Choroid plexus epithelial cell (primary cell): Measurements from ENCODE around the gene AHNAK.

Source experiments
- DNase-seq: peaks from one replicate; pipeline ENCODE4 v3.0.0-alpha.2; 2010; ENCODE audit warnings: low read depth
- H3K4me3 ChIP-seq: 2 replicates; pipeline ENCODE4 v1.5.1; 2011; ENCODE audit warnings: low read depth, mild to moderate bottlenecking, control low read depth, low read length, moderate library complexity
- CTCF ChIP-seq: conservative IDR thresholded peaks from 2 replicates; pipeline ENCODE4 v1.5.1; 2011; ENCODE audit warnings: low read depth, mild to moderate bottlenecking, control low read depth, inconsistent platforms, low read length, moderate library complexity

Gene AHNAK

GRCh38 chr11:62394825-62395538 lies 151.6 kb downstream of the AHNAK start:
- TF ChIP-seq CTCF, result peak; percentile 77
- peak overlapping the region; percentile 51 for H3K4me3 ChIP-seq
- DNase-seq, result peak; percentile 92

GRCh38 chr11:62393735-62394134 lies 152.9 kb downstream of the AHNAK start:
- TF ChIP-seq CTCF, result no peak
- DNase-seq, result no peak

GRCh38 chr11:62393061-62393611 lies 153.5 kb downstream of the AHNAK start:
- H3K4me3 ChIP-seq, result no peak overlapping the region

More at GRCh38 chr11:62393735-62394134, 152.9 kb downstream of the AHNAK start:
- no peak overlapping the region for H3K4me3 ChIP-seq

GRCh38 chr11:62392506-62392905 lies 154.1 kb downstream of the AHNAK start:
- DNase-seq, result no peak
- H3K4me3 ChIP-seq, result no peak overlapping the region
- no peak for TF ChIP-seq CTCF

More at GRCh38 chr11:62393061-62393611, 153.5 kb downstream of the AHNAK start:
- peak; percentile 9 for TF ChIP-seq CTCF
- DNase-seq, result no peak

- TF ChIP-seq CTCF, result peak; percentile 39
- DNase-seq, result no peak
- no peak overlapping the region for H3K4me3 ChIP-seq
These were observed 154.8 kb downstream of the AHNAK start for GRCh38 chr11:62391642-62392425.

- no peak for DNase-seq
- H3K4me3 ChIP-seq, result no peak overlapping the region
- TF ChIP-seq CTCF, result no peak
These were observed 155.9 kb downstream of the AHNAK start for GRCh38 chr11:62390722-62391121.
